Stimulated activated naive B cell treated with anti-CD40 and anti-IgM and Interleukin-4, amounts not matched to agents 10 μg/mL and 1 μg/mL and 100 μg/mL, for 72 hours (primary cell): ENCODE data around the gene BATF.

Experiments
- ATAC-seq, 2 donors: fragments of 150-1000 bp; cut with Tn5 transposase; replicated peaks; 2 replicates each; pipeline ENCODE4 v1.10.0; 2021; ENCODE audit warnings: moderate library complexity in 1 of 2
- DNase-seq: peaks from one replicate; pipeline ENCODE4 v3.0.0; 2021
- H3K27ac Mint-ChIP-seq: one replicate; pipeline ENCODE4 v1.8.0; 2022; ENCODE audit warnings: mild to moderate bottlenecking, mixed read lengths
- H3K27me3 Mint-ChIP-seq, 2 donors: one replicate each; pipeline ENCODE4 v1.8.0; 2022; ENCODE audit warnings: mixed read lengths in 2 of 2
- H3K36me3 Mint-ChIP-seq, 2 donors: one replicate each; pipeline ENCODE4 v1.8.0; 2022; ENCODE audit warnings: mixed read lengths in 2 of 2, mild to moderate bottlenecking in 1 of 2
- H3K4me1 Mint-ChIP-seq, 2 donors: one replicate each; pipeline ENCODE4 v1.8.0; 2022; ENCODE audit warnings: mixed read lengths in 2 of 2, mild to moderate bottlenecking in 1 of 2
- H3K4me3 Mint-ChIP-seq, 2 donors: one replicate each; pipeline ENCODE4 v1.8.0; 2022; ENCODE audit warnings: mild to moderate bottlenecking in 2 of 2, mixed read lengths in 2 of 2, moderate library complexity in 1 of 2
- H3K9me3 Mint-ChIP-seq, 2 donors: one replicate each; pipeline ENCODE4 v1.8.0; 2022; ENCODE audit warnings: mixed read lengths in 2 of 2, mild to moderate bottlenecking in 1 of 2

The BATF gene

GRCh38 chr14:75514673-75515628 is 7.3 kb upstream of the BATF start:
- ATAC-seq (peak; percentile 72 to 73), DNase-seq (peak; percentile 88)
- Mint-ChIP-seq H3K9me3 (peaks cover 7% of the 10 kb centered on the region in 2 donors), H3K27me3 (no peaks in the 10 kb centered on the region), H3K4me3 (peak overlapping the region; percentile 74 to 80), H3K4me1 (peaks cover 37 to 78% of the 10 kb centered on the region in 2 donors), H3K36me3 (peaks cover 8 to 21% of the 10 kb centered on the region in 2 donors), H3K27ac (peak overlapping the region; percentile 99)

GRCh38 chr14:75515629-75515996 is 6.7 kb upstream of the BATF start:
- peak overlapping the region; percentile 99 for H3K27ac Mint-ChIP-seq
- peaks cover 8 to 25% of the 10 kb centered on the region in 2 donors for H3K36me3 Mint-ChIP-seq
- peaks cover 39 to 81% of the 10 kb centered on the region in 2 donors for H3K4me1 Mint-ChIP-seq
- H3K27me3 Mint-ChIP-seq = no peaks in the 10 kb centered on the region
- H3K9me3 Mint-ChIP-seq = peaks cover 5 to 6% of the 10 kb centered on the region in 2 donors
- peak; percentile 87 for DNase-seq
- peak overlapping the region; percentile 74 to 80 for H3K4me3 Mint-ChIP-seq
- ATAC-seq = peak; percentile 81 to 85

- H3K36me3 Mint-ChIP-seq = peaks cover 13 to 37% of the 10 kb centered on the region in 2 donors
- H3K27ac Mint-ChIP-seq = no peak overlapping the region
- H3K4me1 Mint-ChIP-seq = peaks cover 46 to 90% of the 10 kb centered on the region in 2 donors
- ATAC-seq (no peak), DNase-seq (no peak)
- H3K9me3 Mint-ChIP-seq = no peaks in the 10 kb centered on the region
- H3K4me3 Mint-ChIP-seq = peak overlapping the region in 1 of 2 donors; percentile 60
- no peaks in the 10 kb centered on the region for H3K27me3 Mint-ChIP-seq
Observed at GRCh38 chr14:75518625-75519024, 3.6 kb upstream of the BATF start.

GRCh38 chr14:75519394-75519793 is 2.9 kb upstream of the BATF start:
- H3K27me3 Mint-ChIP-seq = no peaks in the 10 kb centered on the region
- no peaks in the 10 kb centered on the region for H3K9me3 Mint-ChIP-seq
- peaks cover 48 to 90% of the 10 kb centered on the region in 2 donors for H3K4me1 Mint-ChIP-seq
- no peak overlapping the region for H3K4me3 Mint-ChIP-seq
- ATAC-seq (no peak), DNase-seq (no peak)
- no peak overlapping the region for H3K27ac Mint-ChIP-seq
- peaks cover 21 to 43% of the 10 kb centered on the region in 2 donors for H3K36me3 Mint-ChIP-seq

GRCh38 chr14:75519826-75520728 is 2.2 kb upstream of the BATF start:
- H3K27ac Mint-ChIP-seq = no peak overlapping the region
- DNase-seq (no peak), ATAC-seq (no peak)
- H3K27me3 Mint-ChIP-seq = no peaks in the 10 kb centered on the region
- no peaks in the 10 kb centered on the region for H3K9me3 Mint-ChIP-seq
- H3K36me3 Mint-ChIP-seq = peaks cover 28 to 50% of the 10 kb centered on the region in 2 donors
- H3K4me1 Mint-ChIP-seq = peaks cover 50 to 90% of the 10 kb centered on the region in 2 donors
- peak overlapping the region in 1 of 2 donors; percentile 47 for H3K4me3 Mint-ChIP-seq

GRCh38 chr14:75520852-75521251 is 1.4 kb upstream of the BATF start:
- Mint-ChIP-seq H3K9me3 (no peaks in the 10 kb centered on the region), H3K27me3 (no peaks in the 10 kb centered on the region), H3K36me3 (peaks cover 33 to 56% of the 10 kb centered on the region in 2 donors), H3K27ac (peak overlapping the region; percentile 99), H3K4me1 (peaks cover 48 to 90% of the 10 kb centered on the region in 2 donors), H3K4me3 (peak overlapping the region; percentile 6 to 45)
- no peak for ATAC-seq
- no peak for DNase-seq

- ATAC-seq = peak; percentile 45 to 47
- H3K27ac Mint-ChIP-seq = peak overlapping the region; percentile 99
- peaks cover 48 to 90% of the 10 kb centered on the region in 2 donors for H3K4me1 Mint-ChIP-seq
Observed at GRCh38 chr14:75521415-75522199, 662 bp upstream of the BATF start.

GRCh38 chr14:75522983-75523318 is 682 bp downstream of the BATF start:
- Mint-ChIP-seq H3K36me3 (peaks cover 46 to 71% of the 10 kb centered on the region in 2 donors), H3K27ac (peak overlapping the region; percentile 99), H3K27me3 (no peaks in the 10 kb centered on the region), H3K9me3 (no peaks in the 10 kb centered on the region), H3K4me3 (peak overlapping the region; percentile 99 to 100), H3K4me1 (peaks cover 47 to 87% of the 10 kb centered on the region in 2 donors)
- ATAC-seq (no peak), DNase-seq (no peak)

More at GRCh38 chr14:75521415-75522199, 662 bp upstream of the BATF start:
- no peak for DNase-seq
- Mint-ChIP-seq H3K27me3 (no peaks in the 10 kb centered on the region), H3K4me3 (peak overlapping the region; percentile 99 to 100), H3K9me3 (no peaks in the 10 kb centered on the region), H3K36me3 (peaks cover 40 to 64% of the 10 kb centered on the region in 2 donors)

GRCh38 chr14:75523771-75524171 is 1.5 kb downstream of the BATF start:
- Mint-ChIP-seq H3K36me3 (peaks cover 54 to 74% of the 10 kb centered on the region in 2 donors), H3K9me3 (no peaks in the 10 kb centered on the region), H3K4me1 (peaks cover 49 to 87% of the 10 kb centered on the region in 2 donors), H3K27me3 (no peaks in the 10 kb centered on the region), H3K4me3 (peak overlapping the region; percentile 99 to 100), H3K27ac (peak overlapping the region; percentile 99)
- DNase-seq = no peak
- no peak for ATAC-seq

GRCh38 chr14:75525969-75526368 is 3.7 kb downstream of the BATF start:
- no peak for DNase-seq
- H3K27me3 Mint-ChIP-seq = no peaks in the 10 kb centered on the region
- peaks cover 43 to 73% of the 10 kb centered on the region in 2 donors for H3K4me1 Mint-ChIP-seq
- no peak for ATAC-seq
- H3K36me3 Mint-ChIP-seq = peaks cover 63 to 80% of the 10 kb centered on the region in 2 donors
- peak overlapping the region; percentile 73 for H3K27ac Mint-ChIP-seq
- H3K9me3 Mint-ChIP-seq = no peaks in the 10 kb centered on the region
- H3K4me3 Mint-ChIP-seq = peak overlapping the region; percentile 81 to 99

- DNase-seq (no peak), ATAC-seq (no peak)
- Mint-ChIP-seq H3K27ac (peak overlapping the region; percentile 3), H3K36me3 (peaks cover 69 to 86% of the 10 kb centered on the region in 2 donors), H3K4me1 (peaks cover 42 to 72% of the 10 kb centered on the region in 2 donors), H3K4me3 (peak overlapping the region; percentile 15 to 41), H3K9me3 (no peaks in the 10 kb centered on the region), H3K27me3 (no peaks in the 10 kb centered on the region)
Observed at GRCh38 chr14:75527449-75528163, 5.3 kb downstream of the BATF start.

- Mint-ChIP-seq H3K27me3 (no peaks in the 10 kb centered on the region), H3K36me3 (peaks cover 65 to 80% of the 10 kb centered on the region in 2 donors), H3K9me3 (peaks cover 0 to 2% of the 10 kb centered on the region in 2 donors), H3K4me1 (peaks cover 34 to 63% of the 10 kb centered on the region in 2 donors), H3K4me3 (no peak overlapping the region), H3K27ac (no peak overlapping the region)
- no peak for DNase-seq
- no peak for ATAC-seq
Observed at GRCh38 chr14:75531256-75531655, 9.0 kb downstream of the BATF start.
